Activated CD4-positive, alpha-beta T cell treated with anti-CD3 and anti-CD28 coated beads for 1 hour (primary cell): ENCODE measurements around the gene TRIM72.
"Not testable (repeated sequence)": the region's sequence is repeated elsewhere in the genome, so short reads cannot be mapped to it uniquely, and the experiment has no call there.

Experiments
- DNase-seq: peaks from one replicate; pipeline ENCODE4 v3.0.0-alpha.2; 2020

The TRIM72 gene, protein sequence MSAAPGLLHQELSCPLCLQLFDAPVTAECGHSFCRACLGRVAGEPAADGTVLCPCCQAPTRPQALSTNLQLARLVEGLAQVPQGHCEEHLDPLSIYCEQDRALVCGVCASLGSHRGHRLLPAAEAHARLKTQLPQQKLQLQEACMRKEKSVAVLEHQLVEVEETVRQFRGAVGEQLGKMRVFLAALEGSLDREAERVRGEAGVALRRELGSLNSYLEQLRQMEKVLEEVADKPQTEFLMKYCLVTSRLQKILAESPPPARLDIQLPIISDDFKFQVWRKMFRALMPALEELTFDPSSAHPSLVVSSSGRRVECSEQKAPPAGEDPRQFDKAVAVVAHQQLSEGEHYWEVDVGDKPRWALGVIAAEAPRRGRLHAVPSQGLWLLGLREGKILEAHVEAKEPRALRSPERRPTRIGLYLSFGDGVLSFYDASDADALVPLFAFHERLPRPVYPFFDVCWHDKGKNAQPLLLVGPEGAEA

GRCh38 chr16:31213877-31214707 is at the start of gene TRIM72:
Gene TRIM72, plus strand, starts transcription at chr16:31214119. Its CDS starts 620 bp downstream, at chr16:31214739.
- no peak for DNase-seq

DNA sequence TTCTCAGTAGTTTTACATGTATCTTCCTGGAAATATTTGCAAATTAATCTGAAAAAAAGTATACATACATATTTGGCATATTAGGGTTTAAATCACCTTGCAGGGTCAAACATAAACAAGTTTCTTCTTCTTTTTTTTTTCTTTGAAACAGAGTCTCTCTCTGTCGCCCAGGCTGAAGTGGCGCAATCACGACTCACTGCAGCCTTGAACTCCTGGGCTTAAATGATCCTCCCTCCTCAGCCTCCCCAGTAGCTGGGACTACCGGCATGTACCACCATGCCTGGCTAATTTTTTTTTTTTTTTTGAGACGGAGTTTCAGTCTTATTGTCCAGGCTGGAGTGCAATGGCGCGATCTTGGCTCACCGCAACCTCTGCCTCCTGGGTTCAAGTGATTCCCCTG is 46.6 kb upstream of the TRIM72 start:
- DNase-seq, result no peak

- DNase-seq, result no peak
Measured at GRCh38 chr16:31168848-31169247, 45.1 kb upstream of the TRIM72 start.

DNA sequence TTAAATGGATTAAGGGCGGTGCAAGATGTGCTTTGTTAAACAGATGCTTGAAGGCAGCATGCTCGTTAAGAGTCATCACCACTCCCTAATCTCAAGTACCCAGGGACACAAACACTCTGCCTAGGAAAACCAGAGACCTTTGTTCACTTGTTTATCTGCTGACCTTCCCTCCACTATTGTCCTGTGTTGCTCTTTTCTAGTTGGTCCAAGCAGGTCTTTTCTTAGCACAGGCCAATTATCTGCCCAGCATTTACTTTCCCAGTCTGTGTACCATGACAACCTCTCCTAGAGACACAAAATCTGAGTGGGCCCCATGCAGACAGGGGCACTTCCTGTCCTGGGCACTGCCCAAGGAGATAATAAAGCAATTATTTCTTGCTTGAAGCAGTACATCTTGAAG is 43.9 kb upstream of the TRIM72 start:
- not testable (repeated sequence) for DNase-seq

GRCh38 chr16:31177136-31177535 is 36.8 kb upstream of the TRIM72 start:
- peak; percentile 34 for DNase-seq

GRCh38 chr16:31179219-31179746 is 34.6 kb upstream of the TRIM72 start:
- no peak for DNase-seq

- DNase-seq, result peak; percentile 90
Measured at GRCh38 chr16:31179747-31180459, 34.0 kb upstream of the TRIM72 start, which contains the start of gene FUS. Gene FUS, plus strand, starts transcription at chr16:31180139. Its CDS starts 76 bp downstream, at chr16:31180215.

DNA sequence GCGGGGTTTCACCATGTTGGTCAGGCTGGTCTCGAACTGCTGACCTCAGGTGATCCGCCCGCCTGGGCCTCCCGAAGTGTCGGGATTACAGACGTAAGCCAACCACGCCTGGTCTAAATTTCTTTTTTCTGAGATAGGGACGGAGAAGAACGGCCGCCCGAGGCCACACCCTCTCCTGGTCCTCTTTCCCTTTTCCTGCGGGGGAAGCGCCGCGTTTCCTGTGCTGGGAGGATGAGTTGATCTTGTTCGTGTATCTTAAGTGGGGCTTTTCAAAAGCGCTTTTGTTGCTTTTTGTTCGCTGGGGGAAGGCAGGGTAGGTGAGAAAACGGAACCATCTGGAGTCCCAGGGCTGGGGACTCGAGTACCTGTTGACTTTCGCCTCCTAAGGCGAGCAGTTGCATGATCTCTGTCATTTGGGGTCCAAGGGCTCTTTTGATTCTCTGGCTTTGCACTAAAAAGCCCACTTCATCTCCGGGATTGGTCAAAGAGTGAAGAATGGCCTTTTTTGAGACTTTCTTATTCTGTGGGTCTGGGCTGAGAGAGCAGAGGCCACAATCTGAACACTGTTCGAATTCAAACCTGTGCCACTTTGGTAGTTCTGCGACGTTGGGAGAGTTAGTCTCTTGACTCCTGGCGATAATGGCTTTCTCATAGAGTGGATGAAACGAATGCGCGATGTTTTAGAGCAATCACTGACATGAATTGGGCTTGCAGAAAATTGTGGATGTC is 32.7 kb upstream of the TRIM72 start:
- no peak for DNase-seq

DNA sequence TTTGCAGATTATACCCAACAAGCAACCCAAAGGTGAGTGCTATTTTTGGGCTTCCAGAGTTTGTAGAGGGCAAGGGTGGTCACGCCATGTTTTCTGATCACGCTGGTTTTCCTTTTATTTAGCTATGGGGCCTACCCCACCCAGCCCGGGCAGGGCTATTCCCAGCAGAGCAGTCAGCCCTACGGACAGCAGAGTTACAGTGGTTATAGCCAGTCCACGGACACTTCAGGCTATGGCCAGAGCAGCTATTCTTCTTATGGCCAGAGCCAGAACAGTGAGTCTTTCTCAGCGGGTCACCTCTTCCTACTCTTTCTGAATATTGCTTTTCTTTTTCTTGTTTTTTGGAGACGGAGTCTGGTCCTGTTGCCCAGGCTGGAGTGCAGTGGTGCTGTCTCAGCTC is 31.5 kb upstream of the TRIM72 start:
- DNase-seq, result no peak

DNA sequence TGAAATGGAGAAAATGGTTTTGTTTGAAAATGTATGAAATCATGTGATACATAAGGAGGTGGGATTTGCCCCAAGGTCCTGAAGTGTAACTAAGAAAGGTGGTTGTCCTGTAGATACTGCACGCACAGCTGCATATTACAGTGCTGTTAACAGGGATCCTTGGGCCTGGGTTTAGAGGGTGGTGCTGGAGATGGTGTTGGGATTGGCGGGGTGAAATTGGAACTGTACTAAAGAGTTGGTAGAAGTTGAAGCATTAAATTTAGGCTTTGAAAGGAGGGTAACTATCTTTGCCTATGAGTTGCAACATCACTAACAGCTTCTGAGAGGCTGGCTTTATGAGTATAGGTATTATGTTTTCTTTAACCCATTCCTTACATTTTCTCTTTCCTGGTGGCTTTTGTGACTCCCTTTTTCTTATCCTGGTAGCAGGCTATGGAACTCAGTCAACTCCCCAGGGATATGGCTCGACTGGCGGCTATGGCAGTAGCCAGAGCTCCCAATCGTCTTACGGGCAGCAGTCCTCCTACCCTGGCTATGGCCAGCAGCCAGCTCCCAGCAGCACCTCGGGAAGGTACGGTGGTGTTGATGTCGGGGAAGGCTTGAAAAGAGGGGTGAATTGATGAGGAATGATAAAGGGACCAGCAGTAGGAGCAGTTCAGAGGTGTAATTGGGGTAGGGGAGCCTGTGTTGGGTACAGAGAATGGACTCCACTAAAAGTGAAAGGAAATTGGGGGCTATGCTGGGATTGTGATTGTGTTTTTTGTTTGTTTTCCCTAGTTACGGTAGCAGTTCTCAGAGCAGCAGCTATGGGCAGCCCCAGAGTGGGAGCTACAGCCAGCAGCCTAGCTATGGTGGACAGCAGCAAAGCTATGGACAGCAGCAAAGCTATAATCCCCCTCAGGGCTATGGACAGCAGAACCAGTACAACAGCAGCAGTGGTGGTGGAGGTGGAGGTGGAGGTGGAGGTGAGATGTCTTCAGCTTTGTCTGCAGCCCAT is 30.2 kb upstream of the TRIM72 start:
- DNase-seq, result no peak

DNA sequence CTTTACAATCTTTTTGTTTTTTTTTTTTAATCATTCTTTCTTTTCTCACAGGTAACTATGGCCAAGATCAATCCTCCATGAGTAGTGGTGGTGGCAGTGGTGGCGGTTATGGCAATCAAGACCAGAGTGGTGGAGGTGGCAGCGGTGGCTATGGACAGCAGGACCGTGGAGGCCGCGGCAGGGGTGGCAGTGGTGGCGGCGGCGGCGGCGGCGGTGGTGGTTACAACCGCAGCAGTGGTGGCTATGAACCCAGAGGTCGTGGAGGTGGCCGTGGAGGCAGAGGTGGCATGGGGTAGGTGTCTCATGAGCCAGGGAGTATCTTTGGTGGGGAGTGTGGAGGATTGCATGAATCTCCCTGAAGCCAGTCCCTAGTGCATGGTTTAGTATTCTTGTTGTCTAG is 29.0 kb upstream of the TRIM72 start:
- no peak for DNase-seq

- no peak for DNase-seq
Measured at GRCh38 chr16:31185339-31185738, 28.6 kb upstream of the TRIM72 start.

GRCh38 chr16:31186176-31186575 is 27.7 kb upstream of the TRIM72 start:
- DNase-seq, result no peak

DNA sequence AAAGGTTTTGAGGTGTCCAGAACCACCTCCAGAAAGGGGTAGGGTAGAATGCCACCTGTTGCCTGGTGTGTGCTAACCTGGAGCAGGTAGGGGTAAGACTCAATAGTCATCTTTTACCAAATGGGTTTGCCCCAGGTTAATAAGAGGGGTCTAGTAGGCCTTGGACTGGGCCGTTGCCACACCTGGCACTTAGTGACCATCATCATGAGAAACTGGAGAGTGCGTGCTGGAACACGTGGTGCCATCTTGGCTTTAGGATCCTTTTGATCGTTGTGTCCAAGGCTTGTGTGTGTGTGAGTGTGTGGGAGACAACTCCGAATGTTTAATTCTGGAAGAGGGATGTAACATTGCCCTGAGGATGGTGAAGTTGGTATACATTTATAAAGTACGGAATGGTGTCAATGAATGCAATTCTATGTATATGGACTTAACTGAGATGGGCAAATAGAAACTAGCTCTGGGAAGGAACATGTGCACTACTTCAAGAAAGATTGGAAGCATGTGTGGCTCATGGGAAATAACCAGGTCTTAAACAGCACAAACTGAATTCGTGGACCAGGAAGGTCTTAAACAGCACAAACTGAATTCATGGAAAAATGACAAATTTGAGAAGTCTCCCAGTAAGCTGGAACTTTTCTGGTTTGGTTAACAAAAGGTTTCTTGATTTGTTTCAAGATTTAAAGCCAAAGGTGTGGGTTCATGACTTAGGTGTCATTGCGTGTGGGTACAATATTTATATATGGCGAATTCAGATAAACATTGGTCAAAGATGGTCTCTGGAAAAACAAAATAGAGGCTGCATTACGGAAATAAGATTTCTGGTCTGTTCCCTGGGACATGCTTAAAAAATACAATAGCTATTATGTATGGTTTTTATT is 26.8 kb upstream of the TRIM72 start:
- no peak for DNase-seq

- DNase-seq, result no peak
Measured at GRCh38 chr16:31187808-31188189, 26.1 kb upstream of the TRIM72 start.

DNA sequence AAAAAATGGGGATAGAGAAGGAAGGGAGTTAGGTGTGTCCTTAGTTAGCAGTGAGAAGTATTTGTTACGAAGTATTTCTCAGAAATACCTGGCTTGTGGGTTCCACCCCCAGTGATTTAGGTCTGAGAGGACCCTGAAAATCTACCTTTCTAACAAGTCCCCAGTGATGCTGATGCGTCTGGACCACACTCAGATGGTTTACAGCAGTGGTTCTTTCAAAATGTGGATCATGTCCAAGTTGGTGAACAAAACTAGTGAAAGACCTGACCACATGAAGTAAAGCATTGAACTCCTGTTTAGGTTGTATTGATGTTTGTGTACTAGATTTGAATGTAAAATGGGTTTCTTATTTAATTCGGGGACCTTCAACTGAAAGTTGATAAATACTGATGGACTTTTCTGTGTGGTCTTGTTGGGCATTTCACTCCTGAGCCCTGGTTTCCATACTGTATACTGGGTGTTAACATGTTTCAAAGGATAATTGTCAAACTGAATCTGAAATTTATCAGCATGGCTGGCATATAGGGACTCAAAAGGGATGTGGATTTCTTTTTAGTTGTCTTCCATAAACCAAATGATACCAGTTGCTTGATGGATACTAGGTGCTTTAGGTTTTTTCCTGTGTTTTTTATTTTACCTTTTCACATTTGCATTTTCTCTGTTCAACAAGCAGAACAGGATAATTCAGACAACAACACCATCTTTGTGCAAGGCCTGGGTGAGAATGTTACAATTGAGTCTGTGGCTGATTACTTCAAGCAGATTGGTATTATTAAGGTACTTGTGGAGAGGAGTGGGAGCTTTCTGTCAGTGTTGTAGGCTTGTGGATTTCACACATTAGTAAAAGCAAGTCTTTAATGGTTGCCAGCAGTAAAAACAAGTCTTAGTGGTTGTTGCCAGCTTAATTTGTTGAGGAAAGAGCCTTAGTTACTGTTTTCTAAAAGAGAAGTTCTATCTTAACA is 25.2 kb upstream of the TRIM72 start:
- no peak for DNase-seq

GRCh38 chr16:31189412-31189778 is 24.5 kb upstream of the TRIM72 start:
- no peak for DNase-seq

GRCh38 chr16:31190061-31190460 is 23.9 kb upstream of the TRIM72 start:
- DNase-seq, result no peak
